ENCODE data around the gene PEX14. TPM values are rescaled to one million over a fixed set of nuclear protein-coding genes. Genes with fewer than 3 reads are reported as not detected.

Gene PEX14
- total and polyA plus RNA-seq, 10 of the 15 experiments (the other 5 are each of a cell fraction or from before 2014, with no cell fraction given) = 1.4 to 23.2 (median 12.0) TPM

GRCh38 chr1:10634075-10634427, 159.3 kb downstream of the PEX14 start (continued):
- TF ChIP-seq RAD21 (IDR thresholded peaks at IDR 0.05; ENCODE audit: insufficient read depth, low read depth, low read length) = no peak
- TF ChIP-seq SMAD5 (IDR thresholded peaks at IDR 0.05; ENCODE audit: low read depth) = no peak
- TF ChIP-seq ATF7 (IDR thresholded peaks at IDR 0.05; ENCODE audit: low read depth) = no peak
- no peak for TF ChIP-seq MTA2 (IDR thresholded peaks at IDR 0.05; ENCODE audit: low read depth)
- TF ChIP-seq IRF4 (IDR thresholded peaks at IDR 0.05; ENCODE audit: low read depth, low read length) = no peak
- TF ChIP-seq BCL11A (IDR thresholded peaks at IDR 0.05; ENCODE audit: low read depth, low read length) = no peak
- no peak for TF ChIP-seq NR2F1 (conservative IDR thresholded peaks at IDR 0.05)

- BruUV-seq (replicated peaks) = no TSS peak
- Histone ChIP-seq H3K4me1 (ENCODE audit: control insufficient read depth, insufficient read depth, low read length) (no peaks in the 10 kb centered on the region), H3K36me3 (ENCODE audit: control insufficient read depth in 2 of 2, insufficient read depth in 2 of 2, low read length in 1 of 2) (peaks cover 0 to 3% of the 10 kb centered on the region in 2 experiments; a peak in 2 of 4 replicates), H3K9ac (ENCODE audit: control insufficient read depth, insufficient read depth, low read length) (no peak overlapping the region), H3K79me2 (ENCODE audit: control insufficient read depth, insufficient read depth, low read length) (no peaks in the 10 kb centered on the region), H4K20me1 (ENCODE audit: control insufficient read depth, insufficient read depth) (no peaks in the 10 kb centered on the region), H3K27me3 (replicated peaks in 1 of 2; ENCODE audit: control insufficient read depth in 2 of 2, insufficient read depth in 2 of 2, low read length in 1 of 2) (no peaks in the 10 kb centered on the region), H3K27ac (ENCODE audit: control insufficient read depth, insufficient read depth) (no peak overlapping the region), H3K9me3 (replicated peaks; ENCODE audit: control insufficient read depth, insufficient read depth, low read length) (no peaks in the 10 kb centered on the region), H3K4me2 (ENCODE audit: control insufficient read depth, insufficient read depth) (no peak overlapping the region), H3K4me3 (no peak overlapping the region), H2AFZ (ENCODE audit: control insufficient read depth, low read depth, low read length) (no peak overlapping the region)
- DNase-seq (ENCODE audit: low read depth, low spot score) = no peak
- ChIA-PET POLR2A (no interaction called here), RAD21 (ENCODE audit: unreplicated experiment) (no interaction called here), SMC1A (ENCODE audit: uncharacterized antibody, unreplicated experiment) (no interaction called here), CTCF (no interaction called here)
- in situ Hi-C loops (cut with MboI) = no loop called here
- intact Hi-C loops (cut with micrococcal nuclease; ENCODE audit: unreplicated experiment) = no loop called here
- WGBS (ENCODE audit: insufficient coverage, insufficient replicate concordance, low lambda C conversion rate, missing lambda C conversion rate) = 77% methylated on average over 23 of the region's 23 CpGs
- FAIRE-seq = no peak
- ATAC-seq = peak; percentile 15; the same call in 1 of the 3 replicates
- TF ChIP-seq MXI1 (IDR thresholded peaks at IDR 0.05; ENCODE audit: low read depth, low read length) (no peak), JUND (IDR thresholded peaks at IDR 0.05; ENCODE audit: low read depth, low read length) (no peak), STAT3 (IDR thresholded peaks at IDR 0.05; ENCODE audit: low read depth, low read length) (no peak), GABPA (IDR thresholded peaks at IDR 0.05; ENCODE audit: low read depth) (no peak), ZNF24 (IDR thresholded peaks at IDR 0.05) (no peak), ATF7 (IDR thresholded peaks at IDR 0.05; ENCODE audit: low read depth) (no peak)
These were observed 159.8 kb downstream of the PEX14 start for GRCh38 chr1:10634428-10635084.
